A549 (cell line): ENCODE measurements around the gene BCL3.

Experiments
- BCL3 ChIP-seq: fragments of >200 bp; sonication (Bioruptor Twin); formaldehyde crosslinking; IDR thresholded peaks from 3 replicates; pipeline ENCODE4 v1.6.1; 2016
- BHLHE40 ChIP-seq: IDR thresholded peaks from 2 replicates; pipeline ENCODE4 v1.6.1; 2012; ENCODE audit warnings: low read depth, low read length, inconsistent platforms
- CEBPB ChIP-seq, 2 experiments: fragments of >200 bp in 1 of 2; sonication (Bioruptor Twin) in 1 of 2; formaldehyde crosslinking in 1 of 2; IDR thresholded peaks; 2 replicates each; pipeline ENCODE4 v1.6.1; 2012 to 2016
- CHD2 ChIP-seq: fragments of 150-350 bp; IDR thresholded peaks from 2 replicates; pipeline ENCODE4 v1.6.1; 2014; ENCODE audit warnings: low read length; ENCODE audit not compliant: partially characterized antibody
- CTCF ChIP-seq: fragments of >200 bp; sonication (Bioruptor Twin); formaldehyde crosslinking; IDR thresholded peaks from 3 replicates; pipeline ENCODE4 v1.5.1; 2016
- JUN ChIP-seq, 2 experiments: fragments of >200 bp; sonication (Bioruptor Twin); formaldehyde crosslinking; IDR thresholded peaks; 2 replicates in 1 of 2; 3 replicates in 1 of 2; pipeline ENCODE4 v1.6.1; 2016 to 2017
- JUNB ChIP-seq: fragments of >200 bp; sonication (Bioruptor Twin); formaldehyde crosslinking; IDR thresholded peaks from 2 replicates; pipeline ENCODE4 v1.6.1; 2016
- KDM1A ChIP-seq: fragments of 200-600 bp; sonication (generic); IDR thresholded peaks from 2 replicates; pipeline ENCODE4 v1.6.1; 2016; ENCODE audit warnings: low read depth, mild to moderate bottlenecking
- POLR2A ChIP-seq: IDR thresholded peaks from 2 replicates; pipeline ENCODE4 v1.6.1; 2012; ENCODE audit warnings: mild to moderate bottlenecking, low read length
- SREBF2 ChIP-seq: fragments of 450-650 bp; IDR thresholded peaks from 2 replicates; pipeline ENCODE4 v1.6.1; 2014; ENCODE audit warnings: mild to moderate bottlenecking, moderate library complexity

- TF ChIP-seq JUNB (no peak), SREBF2 (no peak), CHD2 (no peak), POLR2A (no peak), BHLHE40 (no peak), CTCF (no peak), KDM1A (no peak), JUN (IDR thresholded peaks at IDR 0.05) (no peak), BCL3 (no peak), CEBPB (IDR thresholded peaks at IDR 0.05) (no peak)
These were observed 8.1 kb upstream of the BCL3 start for GRCh38 chr19:44740351-44740824.
